ENCODE measurements around the gene SPARC. TPM values are rescaled to one million over a fixed set of nuclear protein-coding genes. Genes with fewer than 3 reads are reported as not detected.

Gene SPARC

Small RNA genes lying within 50 kb of the gene (small RNA-seq; reads per million reads assigned to genes)
- not detected for gene RN7SKP232 (ENCODE audit: insufficient read depth)
